GM21723 (cell line): ENCODE data around the gene HSP90AA1.
A peak's percentile ranks its signal among the peaks of the same experiment; 100 is the strongest.
"Not testable (repeated sequence)": the region's sequence is repeated elsewhere in the genome, so short reads cannot be mapped to it uniquely, and the experiment has no call there.

ENCODE experiments used
- ATAC-seq: cut with Tn5 transposase; IDR thresholded peaks from one replicate; pipeline ENCODE4 v1.9.1; 2021; ENCODE audit warnings: mild to moderate bottlenecking, moderate library complexity; ENCODE audit not compliant: unreplicated experiment

HSP90AA1 gene

GRCh38 chr14:102086972-102087761 lies at the start of gene HSP90AA1:
Gene HSP90AA1 (minus strand): TSS chr14:102087044. CDS start chr14:102086378, 666 bp downstream.
- ATAC-seq = peak; percentile 68

- ATAC-seq = not testable (repeated sequence)
These were observed 48.6 kb upstream of the HSP90AA1 start for GRCh38 chr14:102135456-102135855.

- not testable (repeated sequence) for ATAC-seq
These were observed 47.9 kb upstream of the HSP90AA1 start for GRCh38 chr14:102134719-102135118.

DNA sequence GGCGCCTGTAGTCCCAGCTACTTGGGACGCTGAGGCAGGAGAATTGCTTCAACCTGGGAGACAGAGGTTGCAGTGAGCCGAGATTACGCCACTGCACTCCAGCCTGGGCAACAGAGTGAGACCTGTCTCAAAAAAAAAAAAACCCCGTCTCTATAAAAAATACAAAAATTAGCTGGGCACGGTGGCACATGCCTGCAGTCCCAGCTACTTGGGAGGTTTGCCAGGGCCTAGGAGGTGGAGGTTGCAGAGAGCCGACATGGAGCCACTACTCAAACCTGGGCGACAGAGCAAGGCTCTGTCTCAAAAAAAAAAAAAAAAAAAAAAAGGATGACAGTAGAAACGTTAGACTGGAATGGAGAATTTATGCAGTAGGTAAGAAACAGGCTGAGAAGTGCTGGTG lies 47.2 kb upstream of the HSP90AA1 start:
- not testable (repeated sequence) for ATAC-seq

DNA sequence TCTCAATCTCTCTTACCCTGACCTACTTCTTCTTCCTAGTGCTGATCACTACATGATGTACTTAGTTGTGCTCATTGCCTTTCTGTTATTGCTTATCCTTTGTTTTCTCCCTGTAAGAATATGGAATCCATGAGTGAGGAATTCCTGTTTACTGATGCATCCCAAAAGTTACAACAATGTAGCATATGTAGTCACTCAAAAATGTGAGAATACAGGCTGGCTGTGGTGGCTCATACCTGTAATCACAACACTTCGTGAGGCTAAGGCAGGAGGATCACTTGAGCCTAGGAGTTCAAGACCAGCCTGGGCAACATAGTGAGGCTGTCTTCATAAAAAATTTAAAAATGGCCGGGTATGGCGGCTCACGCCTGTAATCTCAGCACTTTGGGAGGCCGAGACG lies 44.9 kb upstream of the HSP90AA1 start:
- no peak for ATAC-seq

GRCh38 chr14:102126807-102127455 lies 40.1 kb upstream of the HSP90AA1 start:
- ATAC-seq = no peak

DNA sequence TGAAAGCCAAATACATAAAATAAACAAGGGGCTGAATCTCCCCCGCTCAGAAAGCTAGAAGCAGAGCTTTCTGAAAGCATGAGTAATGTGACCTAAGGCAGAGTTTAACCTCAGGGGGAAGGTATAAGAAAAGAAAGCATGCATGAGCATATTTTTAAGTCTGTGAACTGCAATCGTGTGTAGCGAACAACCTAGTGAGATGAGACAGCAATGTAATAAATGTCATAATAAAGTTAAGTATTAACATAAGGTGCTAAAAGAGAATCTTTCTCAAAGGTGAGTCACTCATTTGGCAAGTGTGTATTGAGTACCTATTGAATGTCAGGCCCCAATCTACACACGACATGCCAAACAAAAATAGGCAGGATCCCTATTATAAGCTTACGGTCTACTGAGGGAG lies 38.7 kb upstream of the HSP90AA1 start:
- ATAC-seq = no peak

DNA sequence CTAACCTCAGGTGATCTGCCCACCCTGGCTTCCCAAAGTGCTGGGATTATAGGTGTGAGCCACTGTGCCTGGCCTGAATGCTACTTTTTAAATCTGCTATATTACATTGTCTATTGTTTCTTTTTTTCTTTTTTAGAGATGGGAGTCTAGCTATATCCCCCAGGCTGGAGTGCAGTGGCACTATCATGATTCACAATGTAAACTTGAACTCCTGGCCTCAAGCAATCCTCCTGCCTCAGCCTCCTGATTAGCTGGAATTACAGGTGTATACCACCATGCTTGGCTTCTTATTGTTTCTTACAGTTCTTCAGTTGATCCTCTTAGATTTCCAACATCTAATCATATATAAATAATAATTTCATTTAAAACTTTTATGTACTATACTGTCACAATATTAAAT lies 37.6 kb upstream of the HSP90AA1 start:
- ATAC-seq = no peak

DNA sequence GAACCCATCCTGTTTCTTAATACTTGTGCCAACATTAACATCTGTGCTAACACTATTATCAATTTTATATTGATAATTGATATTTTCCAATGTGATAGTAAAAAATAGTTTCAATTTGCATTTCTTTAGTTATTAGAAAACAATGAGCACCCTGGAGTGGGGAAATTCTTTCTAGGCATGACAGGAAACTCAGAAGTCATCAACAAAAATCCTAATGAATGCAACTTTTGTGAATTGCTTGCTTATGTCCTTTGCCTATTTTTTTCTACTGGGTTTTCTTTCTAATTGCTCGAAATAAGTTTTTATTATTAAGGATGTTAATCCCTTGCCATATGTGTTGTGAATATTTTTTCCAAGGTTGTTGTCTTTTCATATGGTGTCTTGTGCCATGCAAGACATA lies 34.7 kb upstream of the HSP90AA1 start:
- ATAC-seq = no peak

- ATAC-seq = no peak
These were observed 34.0 kb upstream of the HSP90AA1 start for GRCh38 chr14:102120888-102121287.

DNA sequence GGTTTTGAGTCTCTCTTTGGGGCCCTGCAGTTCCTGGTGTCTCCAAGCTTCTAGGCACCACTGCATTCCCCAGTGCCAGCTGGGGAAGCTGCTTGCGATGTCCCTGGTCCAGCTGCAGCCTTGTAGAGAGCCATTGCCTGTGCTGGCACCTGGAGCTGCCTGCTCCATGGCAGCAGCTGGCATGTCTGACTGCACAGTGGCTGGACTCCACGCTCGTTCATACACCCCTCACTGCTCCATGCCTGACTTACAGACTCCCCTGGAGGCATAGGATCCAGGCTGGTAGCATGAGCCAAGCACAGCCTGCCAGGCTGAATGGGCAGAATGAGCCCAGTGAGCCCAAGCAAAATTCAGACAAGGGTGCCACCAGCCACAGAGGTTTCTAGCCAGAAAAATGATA lies 31.0 kb upstream of the HSP90AA1 start:
- no peak for ATAC-seq

- ATAC-seq = no peak
These were observed 29.7 kb upstream of the HSP90AA1 start for GRCh38 chr14:102116361-102117180.

GRCh38 chr14:102111101-102111500 lies 24.3 kb upstream of the HSP90AA1 start:
- ATAC-seq = no peak

DNA sequence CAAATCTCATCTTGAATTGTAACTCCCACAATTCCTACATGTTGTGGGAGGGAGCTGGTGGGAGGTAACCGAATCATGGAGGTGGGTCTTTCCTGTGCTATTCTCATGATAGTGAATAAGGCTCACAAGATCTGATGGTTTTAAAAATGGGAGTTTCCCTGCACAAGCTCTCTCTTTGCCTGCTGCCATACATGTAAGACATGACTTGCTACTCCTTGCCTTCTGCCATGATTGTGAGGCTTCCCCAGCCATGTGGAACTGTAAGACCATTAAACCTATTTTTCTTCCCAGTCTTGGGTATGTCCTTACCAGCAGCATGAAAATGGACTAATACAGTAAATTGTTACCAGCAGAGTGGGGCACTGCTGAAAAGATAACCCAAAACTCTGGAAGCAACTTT lies 22.5 kb upstream of the HSP90AA1 start:
- not testable (repeated sequence) for ATAC-seq

- no peak for ATAC-seq
These were observed 18.5 kb upstream of the HSP90AA1 start for GRCh38 chr14:102105369-102105768.

GRCh38 chr14:102103062-102103695 lies 16.3 kb upstream of the HSP90AA1 start:
- peak; percentile 71 for ATAC-seq

DNA sequence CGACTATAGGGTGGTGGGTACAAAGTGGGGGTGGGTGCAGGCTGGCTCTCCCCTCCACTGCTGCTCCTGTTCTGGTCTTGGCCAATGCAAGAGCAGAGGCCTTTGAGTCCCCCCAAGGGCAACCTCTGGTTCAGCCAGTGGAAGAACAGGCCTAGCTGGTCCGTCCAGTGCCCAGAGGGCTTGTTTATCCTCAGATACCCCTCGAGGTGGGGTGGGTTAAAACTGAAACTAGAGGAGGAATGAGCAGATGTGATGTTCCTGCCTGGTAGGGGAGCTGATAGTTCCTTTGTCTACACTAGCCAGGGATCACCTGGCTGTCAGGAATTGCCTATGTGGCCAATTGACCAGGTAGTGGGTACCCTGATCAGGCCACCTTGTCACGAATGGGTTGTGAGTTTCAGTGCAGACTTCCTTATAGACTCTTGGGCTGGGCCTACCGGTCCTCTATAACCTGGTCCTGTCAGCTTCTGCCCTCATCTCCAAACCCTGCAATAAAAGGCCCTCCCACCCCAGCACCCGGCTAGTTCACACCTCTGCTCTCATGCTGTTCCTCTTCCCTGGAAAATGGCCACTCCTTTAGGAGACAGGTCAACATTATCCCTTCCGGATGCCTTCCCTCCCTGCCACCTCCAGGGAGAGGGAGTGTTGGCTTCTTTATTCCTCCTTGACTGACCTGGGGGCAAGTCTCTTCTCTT lies 10.7 kb upstream of the HSP90AA1 start:
- no peak for ATAC-seq

DNA sequence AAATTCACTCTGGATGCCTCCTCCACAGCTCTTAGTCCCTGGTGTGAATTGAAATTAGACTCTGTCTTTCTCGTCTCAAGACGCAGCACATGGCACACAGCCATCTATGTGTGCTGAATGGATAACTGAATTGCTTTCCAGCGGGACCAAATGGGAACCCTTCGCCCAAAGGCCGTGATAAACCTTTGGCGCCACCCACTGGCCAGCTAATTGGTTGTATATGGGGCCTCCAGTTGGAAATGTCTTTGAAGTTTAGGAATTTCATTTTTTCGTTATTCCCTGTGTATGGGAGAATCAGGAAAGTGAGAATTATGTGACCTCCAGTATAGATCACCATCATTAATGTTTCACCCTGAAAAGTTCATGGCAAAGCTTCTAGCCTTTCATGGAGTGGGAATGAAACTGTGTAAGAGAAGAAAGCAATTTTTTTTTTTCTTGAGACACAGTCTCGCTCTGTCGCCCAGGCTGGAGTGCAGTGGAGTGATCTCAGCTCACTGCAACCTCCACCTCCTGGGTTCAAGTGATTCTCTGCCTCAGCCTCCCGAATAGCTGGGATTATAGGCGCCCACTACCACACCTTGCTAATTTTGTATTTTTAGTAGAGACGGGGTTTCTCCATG lies 9.8 kb upstream of the HSP90AA1 start:
- ATAC-seq = no peak

GRCh38 chr14:102095871-102096568 lies 9.2 kb upstream of the HSP90AA1 start:
- no peak for ATAC-seq
